ENCODE measurements around the gene CCNY. TPM values are rescaled to one million over a fixed set of nuclear protein-coding genes. Genes with fewer than 3 reads are reported as not detected.

Gene CCNY
- total and polyA plus RNA-seq, 3 experiments from 2014 or later, result 15.1 to 65.2 (median 58.4) TPM

- no peak for DNase-seq
- no peaks in the 10 kb centered on the region for H3K9me3 Mint-ChIP-seq
- H3K4me3 Mint-ChIP-seq, result peak overlapping the region in 1 of 7 donors; percentile 18
- H3K27ac Mint-ChIP-seq, result peak overlapping the region in 1 of 8 donors; percentile 40
- H3K36me3 Mint-ChIP-seq, result peaks cover 11 to 74% (median 23%) of the 10 kb centered on the region in 3 donors
- no peaks in the 10 kb centered on the region for H3K9me3 ChIP-seq (ENCODE audit: low read length)
- no peaks in the 10 kb centered on the region for H3K27me3 ChIP-seq (ENCODE audit: insufficient read depth, low read length, poor library complexity, severe bottlenecking)
- H3K36me3 ChIP-seq (ENCODE audit: insufficient read depth, low read length), result no peaks in the 10 kb centered on the region
- ChIA-PET POLR2A (no interaction called here), CTCF (interaction anchor here (1.6 kb wide), 1 partner anchor 13 kb away, joined by 4 read pairs; no protein-coding TSS in a partner anchor)
- no peak overlapping the region for H3K27ac ChIP-seq (ENCODE audit: low read depth, low read length)
- H3K27me3 Mint-ChIP-seq, result no peaks in the 10 kb centered on the region
- no peaks in the 10 kb centered on the region for H3K4me1 ChIP-seq (ENCODE audit: insufficient read depth, low read length)
- no peak overlapping the region for H3K4me3 ChIP-seq (ENCODE audit: low read length)
- no peaks in the 10 kb centered on the region for H3K4me1 Mint-ChIP-seq
Observed at GRCh38 chr10:35568483-35569015, 232.2 kb downstream of the CCNY start.

DNA sequence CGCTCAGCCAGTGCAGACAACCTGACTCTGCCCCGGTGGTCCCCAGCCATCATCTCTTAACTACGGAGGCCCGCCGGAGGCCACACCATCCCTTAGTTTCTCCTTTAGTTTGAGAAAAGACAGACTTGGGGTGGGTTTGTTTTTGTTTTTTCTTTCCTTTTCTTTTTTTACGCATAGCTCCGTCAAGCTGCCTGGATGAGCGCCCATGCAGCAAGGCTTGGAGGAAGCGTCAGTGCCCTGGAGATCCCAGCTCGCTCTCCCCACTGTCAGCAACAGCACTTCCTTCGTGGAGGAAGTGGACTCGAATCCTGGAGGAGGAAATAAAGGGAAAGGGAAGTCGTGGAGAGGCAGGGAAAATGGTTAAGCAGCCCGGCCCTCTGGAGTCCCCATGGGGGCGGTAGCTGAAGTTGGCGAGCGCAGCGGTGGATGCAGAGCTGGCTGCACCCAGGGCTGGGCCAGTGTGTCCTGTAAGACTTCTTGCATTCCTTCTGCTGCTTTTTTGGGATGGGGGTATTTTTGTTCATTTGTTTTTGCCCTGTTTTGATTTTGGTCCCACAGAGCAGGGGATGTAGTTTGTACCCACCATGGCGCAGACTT lies 232.9 kb downstream of the CCNY start:
- no peaks in the 10 kb centered on the region for H3K27me3 ChIP-seq (ENCODE audit: insufficient read depth, low read length, poor library complexity, severe bottlenecking)
- peak overlapping the region in 1 of 8 donors; percentile 66 for H3K27ac Mint-ChIP-seq
- H3K9me3 ChIP-seq (ENCODE audit: low read length), result no peaks in the 10 kb centered on the region
- DNase-seq, result no peak
- H3K4me1 Mint-ChIP-seq, result no peaks in the 10 kb centered on the region
- H3K9me3 Mint-ChIP-seq, result no peaks in the 10 kb centered on the region
- H3K4me3 Mint-ChIP-seq, result no peak overlapping the region
- H3K4me1 ChIP-seq (ENCODE audit: insufficient read depth, low read length), result no peaks in the 10 kb centered on the region
- ChIA-PET POLR2A (no interaction called here), CTCF (no interaction called here)
- H3K4me3 ChIP-seq (ENCODE audit: low read length), result no peak overlapping the region
- H3K36me3 Mint-ChIP-seq, result peaks cover 17 to 80% (median 23%) of the 10 kb centered on the region in 3 donors
- no peaks in the 10 kb centered on the region for H3K36me3 ChIP-seq (ENCODE audit: insufficient read depth, low read length)
- no peak overlapping the region for H3K27ac ChIP-seq (ENCODE audit: low read depth, low read length)
- H3K27me3 Mint-ChIP-seq, result no peaks in the 10 kb centered on the region

DNA sequence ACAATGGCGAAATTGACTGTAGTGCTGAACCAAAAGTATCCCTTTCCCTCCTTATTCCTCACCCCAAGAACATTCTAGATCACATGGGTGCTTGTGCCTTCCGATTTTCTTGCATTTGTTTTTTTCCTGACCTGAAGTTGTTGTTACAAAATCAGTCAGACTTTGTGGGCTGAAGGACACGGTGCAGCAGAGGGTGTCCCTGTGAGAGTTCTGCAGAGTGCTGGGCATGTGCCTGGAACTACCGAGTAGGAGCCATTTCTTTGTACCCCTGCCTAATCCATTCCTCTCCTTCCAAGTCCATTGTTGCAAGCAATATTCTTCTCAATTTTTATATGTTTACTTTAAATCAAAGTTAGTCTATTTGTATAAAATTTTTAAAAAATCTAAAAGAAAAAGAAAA lies 233.5 kb downstream of the CCNY start:
- H3K36me3 Mint-ChIP-seq, result peaks cover 23 to 82% (median 23%) of the 10 kb centered on the region in 3 donors
- no peak overlapping the region for H3K4me3 ChIP-seq (ENCODE audit: low read length)
- H3K36me3 ChIP-seq (ENCODE audit: insufficient read depth, low read length), result no peaks in the 10 kb centered on the region
- no peaks in the 10 kb centered on the region for H3K9me3 Mint-ChIP-seq
- CTCF ChIA-PET, result no interaction called here
- no peaks in the 10 kb centered on the region for H3K27me3 Mint-ChIP-seq
- H3K27ac ChIP-seq (ENCODE audit: low read depth, low read length), result no peak overlapping the region
- POLR2A ChIA-PET, result no interaction called here
- no peaks in the 10 kb centered on the region for H3K4me1 ChIP-seq (ENCODE audit: insufficient read depth, low read length)
- no peaks in the 10 kb centered on the region for H3K27me3 ChIP-seq (ENCODE audit: insufficient read depth, low read length, poor library complexity, severe bottlenecking)
- no peak overlapping the region for H3K27ac Mint-ChIP-seq
- no peaks in the 10 kb centered on the region for H3K9me3 ChIP-seq (ENCODE audit: low read length)
- H3K4me3 Mint-ChIP-seq, result no peak overlapping the region
- DNase-seq, result no peak
- H3K4me1 Mint-ChIP-seq, result no peaks in the 10 kb centered on the region

- no peaks in the 10 kb centered on the region for H3K27me3 Mint-ChIP-seq
- no peaks in the 10 kb centered on the region for H3K4me1 Mint-ChIP-seq
- ChIA-PET CTCF (no interaction called here), POLR2A (no interaction called here)
- H3K4me3 Mint-ChIP-seq, result no peak overlapping the region
- no peak for DNase-seq
- no peak overlapping the region for H3K27ac ChIP-seq (ENCODE audit: low read depth, low read length)
- H3K27me3 ChIP-seq (ENCODE audit: insufficient read depth, low read length, poor library complexity, severe bottlenecking), result no peaks in the 10 kb centered on the region
- H3K27ac Mint-ChIP-seq, result no peak overlapping the region
- H3K36me3 ChIP-seq (ENCODE audit: insufficient read depth, low read length), result no peaks in the 10 kb centered on the region
- peaks cover 25 to 83% (median 28%) of the 10 kb centered on the region in 3 donors for H3K36me3 Mint-ChIP-seq
- H3K9me3 ChIP-seq (ENCODE audit: low read length), result no peaks in the 10 kb centered on the region
- peaks cover 0 to 2% (median 0%) of the 10 kb centered on the region in 5 donors for H3K9me3 Mint-ChIP-seq
- H3K4me1 ChIP-seq (ENCODE audit: insufficient read depth, low read length), result no peaks in the 10 kb centered on the region
- H3K4me3 ChIP-seq (ENCODE audit: low read length), result no peak overlapping the region
Observed at GRCh38 chr10:35570397-35570796, 234.1 kb downstream of the CCNY start.

GRCh38 chr10:35572583-35572982 lies 236.3 kb downstream of the CCNY start:
- Mint-ChIP-seq H3K9me3 (peaks cover 0 to 3% (median 2%) of the 10 kb centered on the region in 5 donors), H3K36me3 (peaks cover 19 to 68% (median 25%) of the 10 kb centered on the region in 3 donors), H3K4me3 (no peak overlapping the region), H3K4me1 (no peaks in the 10 kb centered on the region), H3K27me3 (no peaks in the 10 kb centered on the region), H3K27ac (no peak overlapping the region)
- H3K27ac ChIP-seq (ENCODE audit: low read depth, low read length), result no peak overlapping the region
- ChIA-PET CTCF (no interaction called here), POLR2A (no interaction called here)
- no peaks in the 10 kb centered on the region for H3K9me3 ChIP-seq (ENCODE audit: low read length)
- H3K4me3 ChIP-seq (ENCODE audit: low read length), result no peak overlapping the region
- no peaks in the 10 kb centered on the region for H3K4me1 ChIP-seq (ENCODE audit: insufficient read depth, low read length)
- no peaks in the 10 kb centered on the region for H3K27me3 ChIP-seq (ENCODE audit: insufficient read depth, low read length, poor library complexity, severe bottlenecking)
- no peak for DNase-seq
- H3K36me3 ChIP-seq (ENCODE audit: insufficient read depth, low read length), result no peaks in the 10 kb centered on the region

DNA sequence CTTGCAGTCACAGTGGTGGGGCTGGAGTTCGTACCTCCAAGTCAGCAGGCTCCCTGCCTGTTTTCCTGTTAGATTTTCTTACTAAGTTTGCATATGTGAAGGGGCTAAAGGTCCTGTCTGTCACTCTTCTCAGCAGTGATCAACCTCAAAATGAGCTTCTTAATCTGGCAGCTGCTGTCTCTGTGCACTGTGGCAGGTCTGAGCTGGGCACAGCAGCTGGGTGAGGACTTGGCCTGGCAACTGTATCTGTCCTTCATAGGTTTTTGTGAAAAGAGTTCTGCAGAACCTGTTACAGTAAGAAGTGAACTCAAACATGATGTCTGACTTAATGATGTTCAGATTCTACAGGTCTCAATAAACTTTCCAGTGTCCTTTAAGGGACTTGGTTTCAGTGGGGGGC lies 237.5 kb downstream of the CCNY start:
- no peaks in the 10 kb centered on the region for H3K4me1 ChIP-seq (ENCODE audit: insufficient read depth, low read length)
- Mint-ChIP-seq H3K27me3 (no peaks in the 10 kb centered on the region), H3K27ac (peak overlapping the region in 1 of 8 donors; percentile 29), H3K36me3 (peaks cover 19 to 55% (median 25%) of the 10 kb centered on the region in 3 donors), H3K4me1 (no peaks in the 10 kb centered on the region), H3K4me3 (no peak overlapping the region), H3K9me3 (peaks cover 0 to 5% (median 3%) of the 10 kb centered on the region in 5 donors)
- no peaks in the 10 kb centered on the region for H3K36me3 ChIP-seq (ENCODE audit: insufficient read depth, low read length)
- no peaks in the 10 kb centered on the region for H3K27me3 ChIP-seq (ENCODE audit: insufficient read depth, low read length, poor library complexity, severe bottlenecking)
- ChIA-PET POLR2A (no interaction called here), CTCF (no interaction called here)
- H3K27ac ChIP-seq (ENCODE audit: low read depth, low read length), result no peak overlapping the region
- H3K4me3 ChIP-seq (ENCODE audit: low read length), result no peak overlapping the region
- no peaks in the 10 kb centered on the region for H3K9me3 ChIP-seq (ENCODE audit: low read length)
- no peak for DNase-seq

GRCh38 chr10:35574924-35575352 lies 238.6 kb downstream of the CCNY start:
- CTCF ChIA-PET, result no interaction called here
- H3K27ac ChIP-seq (ENCODE audit: low read depth, low read length), result no peak overlapping the region
- no peak for DNase-seq
- peak overlapping the region in 2 of 8 donors; percentile 8 to 32 for H3K27ac Mint-ChIP-seq
- no peaks in the 10 kb centered on the region for H3K4me1 ChIP-seq (ENCODE audit: insufficient read depth, low read length)
- H3K27me3 ChIP-seq (ENCODE audit: insufficient read depth, low read length, poor library complexity, severe bottlenecking), result no peaks in the 10 kb centered on the region
- H3K4me3 ChIP-seq (ENCODE audit: low read length), result no peak overlapping the region
- peaks cover 11 to 44% (median 20%) of the 10 kb centered on the region in 3 donors for H3K36me3 Mint-ChIP-seq
- POLR2A ChIA-PET, result no interaction called here
- H3K4me3 Mint-ChIP-seq, result no peak overlapping the region
- no peaks in the 10 kb centered on the region for H3K9me3 ChIP-seq (ENCODE audit: low read length)
- no peaks in the 10 kb centered on the region for H3K36me3 ChIP-seq (ENCODE audit: insufficient read depth, low read length)
- no peaks in the 10 kb centered on the region for H3K27me3 Mint-ChIP-seq
- H3K9me3 Mint-ChIP-seq, result peaks cover 0 to 5% (median 3%) of the 10 kb centered on the region in 5 donors
- H3K4me1 Mint-ChIP-seq, result no peaks in the 10 kb centered on the region

GRCh38 chr10:35575640-35576039 lies 239.3 kb downstream of the CCNY start:
- Histone ChIP-seq H3K4me3 (ENCODE audit: low read length) (no peak overlapping the region), H3K4me1 (ENCODE audit: insufficient read depth, low read length) (no peaks in the 10 kb centered on the region), H3K36me3 (ENCODE audit: insufficient read depth, low read length) (no peaks in the 10 kb centered on the region), H3K9me3 (ENCODE audit: low read length) (no peaks in the 10 kb centered on the region), H3K27ac (ENCODE audit: low read depth, low read length) (no peak overlapping the region), H3K27me3 (ENCODE audit: insufficient read depth, low read length, poor library complexity, severe bottlenecking) (no peaks in the 10 kb centered on the region)
- Mint-ChIP-seq H3K4me3 (no peak overlapping the region), H3K9me3 (peaks cover 0 to 5% (median 3%) of the 10 kb centered on the region in 5 donors), H3K4me1 (no peaks in the 10 kb centered on the region), H3K27me3 (peaks cover 0 to 3% of the 10 kb centered on the region in 2 donors), H3K27ac (peak overlapping the region in 2 of 8 donors; percentile 8 to 32), H3K36me3 (peaks cover 11 to 38% (median 20%) of the 10 kb centered on the region in 3 donors)
- DNase-seq, result no peak
- POLR2A ChIA-PET, result no interaction called here
- CTCF ChIA-PET, result no interaction called here

Data from CD8-positive, alpha-beta memory T cell (primary cell).